ENCODE measurements around the gene DNAJC22.

DNAJC22 gene

GRCh38 chr12:49345825-49346658 lies 646 bp upstream of the DNAJC22 start:
- TF ChIP-seq EZH2 (IDR thresholded peaks at IDR 0.05) = no peak
- TF ChIP-seq FOXP2 (optimal IDR thresholded peaks at IDR 0.05; ENCODE audit: control extremely low read depth, extremely low read length, insufficient read depth) = no peak
- TF ChIP-seq POLR2AphosphoS5 (IDR thresholded peaks at IDR 0.05; ENCODE audit: borderline replicate concordance, low read depth, low read length) = no peak
- Histone ChIP-seq H3K36me3 (ENCODE audit: insufficient read depth, low read length) (no peaks in the 10 kb centered on the region), H3K27ac (no peak overlapping the region), H3K9me3 (ENCODE audit: low read depth, low read length) (no peaks in the 10 kb centered on the region), H3K4me3 (peak overlapping the region; percentile 42; the same call in 1 of the 2 replicates), H3K9ac (ENCODE audit: insufficient read length) (no peak overlapping the region)
- no peak for DNase-seq (ENCODE audit: low read depth, low spot score)

DNA sequence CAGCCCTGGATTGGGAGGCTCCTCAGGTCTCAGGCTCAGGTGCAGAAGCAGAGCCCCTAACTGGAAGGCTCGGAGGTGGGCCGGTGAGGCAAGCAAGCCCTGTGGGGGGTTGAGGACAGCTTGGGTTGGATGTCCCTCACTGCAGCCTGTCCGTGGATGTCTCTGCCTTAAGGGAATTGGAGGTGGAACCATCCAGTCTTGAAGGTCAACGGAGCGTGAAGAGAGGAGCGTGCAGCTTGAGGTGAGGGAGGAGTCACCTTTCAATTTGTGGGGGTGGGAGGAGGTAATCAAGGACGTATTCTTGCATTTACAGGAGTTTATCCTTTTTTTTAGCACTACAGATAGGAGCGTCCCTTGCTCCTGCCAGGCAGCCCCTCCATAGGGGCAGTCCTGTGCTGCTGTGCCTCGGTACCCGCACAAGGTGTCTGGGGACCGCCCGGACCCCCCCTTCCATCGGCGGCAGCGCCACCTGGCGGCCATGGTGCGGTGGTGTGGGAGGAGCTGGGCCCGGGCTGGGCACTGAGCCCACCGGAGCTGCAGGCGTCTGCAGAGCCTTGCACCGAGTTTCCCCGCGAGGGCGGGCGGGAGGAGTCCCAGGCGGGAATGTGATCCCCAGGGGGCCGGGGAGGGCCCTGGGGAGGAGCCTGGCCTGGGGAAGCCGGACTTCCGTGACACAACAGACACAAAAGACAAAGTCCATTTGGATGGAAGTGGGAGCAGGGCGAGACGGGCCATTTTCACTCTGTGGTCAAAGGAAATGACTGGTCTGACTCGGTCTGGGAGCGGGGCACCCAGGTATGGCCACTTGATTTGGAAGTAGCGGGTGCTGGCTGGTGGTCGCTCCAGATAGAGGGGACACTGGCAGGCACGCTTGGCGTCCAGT lies 864 bp downstream of the DNAJC22 start:
- Histone ChIP-seq H3K36me3 (ENCODE audit: insufficient read depth, low read length) (no peaks in the 10 kb centered on the region), H3K27ac (no peak overlapping the region), H3K9ac (ENCODE audit: insufficient read length) (peak overlapping the region; percentile 57), H3K9me3 (ENCODE audit: low read depth, low read length) (no peaks in the 10 kb centered on the region), H3K4me3 (peak overlapping the region; percentile 72)
- no peak for DNase-seq (ENCODE audit: low read depth, low spot score)
- TF ChIP-seq POLR2AphosphoS5 (IDR thresholded peaks at IDR 0.05; ENCODE audit: borderline replicate concordance, low read depth, low read length) (no peak), EZH2 (IDR thresholded peaks at IDR 0.05) (no peak), FOXP2 (optimal IDR thresholded peaks at IDR 0.05; ENCODE audit: control extremely low read depth, extremely low read length, insufficient read depth) (no peak)

DNA sequence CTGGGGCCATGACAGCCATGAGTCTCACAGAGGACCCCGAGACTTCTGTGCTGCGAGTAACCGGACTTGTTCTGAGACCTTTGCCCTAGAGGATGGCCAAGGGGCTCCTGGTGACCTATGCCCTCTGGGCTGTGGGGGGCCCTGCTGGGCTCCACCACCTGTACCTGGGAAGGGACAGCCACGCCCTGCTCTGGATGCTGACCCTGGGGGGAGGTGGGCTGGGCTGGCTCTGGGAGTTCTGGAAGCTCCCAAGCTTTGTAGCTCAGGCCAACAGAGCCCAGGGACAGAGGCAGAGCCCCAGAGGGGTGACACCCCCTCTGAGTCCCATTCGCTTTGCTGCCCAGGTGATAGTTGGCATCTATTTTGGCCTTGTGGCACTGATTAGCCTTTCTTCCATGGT lies 2.1 kb downstream of the DNAJC22 start:
- no peak for DNase-seq (ENCODE audit: low read depth, low spot score)
- TF ChIP-seq POLR2AphosphoS5 (IDR thresholded peaks at IDR 0.05; ENCODE audit: borderline replicate concordance, low read depth, low read length) = no peak
- TF ChIP-seq FOXP2 (optimal IDR thresholded peaks at IDR 0.05; ENCODE audit: control extremely low read depth, extremely low read length, insufficient read depth) = no peak
- TF ChIP-seq EZH2 (IDR thresholded peaks at IDR 0.05) = no peak
- Histone ChIP-seq H3K4me3 (no peak overlapping the region), H3K36me3 (ENCODE audit: insufficient read depth, low read length) (no peaks in the 10 kb centered on the region), H3K9me3 (ENCODE audit: low read depth, low read length) (no peaks in the 10 kb centered on the region), H3K27ac (no peak overlapping the region), H3K9ac (ENCODE audit: insufficient read length) (no peak overlapping the region)

GRCh38 chr12:49349266-49349665 lies 2.6 kb downstream of the DNAJC22 start:
- H3K4me3 ChIP-seq = no peak overlapping the region
- no peaks in the 10 kb centered on the region for H3K9me3 ChIP-seq (ENCODE audit: low read depth, low read length)
- H3K36me3 ChIP-seq (ENCODE audit: insufficient read depth, low read length) = no peaks in the 10 kb centered on the region
- no peak overlapping the region for H3K9ac ChIP-seq (ENCODE audit: insufficient read length)
- no peak for DNase-seq (ENCODE audit: low read depth, low spot score)
- no peak overlapping the region for H3K27ac ChIP-seq
- TF ChIP-seq POLR2AphosphoS5 (IDR thresholded peaks at IDR 0.05; ENCODE audit: borderline replicate concordance, low read depth, low read length) (no peak), EZH2 (IDR thresholded peaks at IDR 0.05) (no peak), FOXP2 (optimal IDR thresholded peaks at IDR 0.05; ENCODE audit: control extremely low read depth, extremely low read length, insufficient read depth) (no peak)

DNA sequence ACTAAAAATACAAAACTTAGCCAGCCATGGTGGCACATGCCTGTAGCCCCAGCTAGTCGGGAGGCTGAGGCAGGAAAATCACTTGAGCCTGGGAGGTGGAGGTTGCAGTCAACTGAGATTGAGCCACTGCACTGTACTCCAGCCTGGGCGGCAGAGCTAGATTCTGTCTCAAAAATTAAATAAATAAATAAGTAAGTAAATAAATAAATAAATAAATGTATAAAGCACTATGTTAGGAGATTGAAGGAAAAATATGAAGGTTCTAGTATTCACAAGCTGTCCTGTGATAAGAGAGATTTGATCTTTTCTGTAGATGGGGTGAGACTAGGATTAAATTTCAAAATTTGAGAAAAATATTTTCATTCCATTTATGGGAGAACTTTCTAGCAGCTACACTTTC lies 5.7 kb downstream of the DNAJC22 start:
- H3K4me3 ChIP-seq = no peak overlapping the region
- no peak for TF ChIP-seq FOXP2 (optimal IDR thresholded peaks at IDR 0.05; ENCODE audit: control extremely low read depth, extremely low read length, insufficient read depth)
- no peak for TF ChIP-seq POLR2AphosphoS5 (IDR thresholded peaks at IDR 0.05; ENCODE audit: borderline replicate concordance, low read depth, low read length)
- TF ChIP-seq EZH2 (IDR thresholded peaks at IDR 0.05) = no peak
- H3K27ac ChIP-seq = no peak overlapping the region
- H3K9me3 ChIP-seq (ENCODE audit: low read depth, low read length) = no peaks in the 10 kb centered on the region
- H3K36me3 ChIP-seq (ENCODE audit: insufficient read depth, low read length) = no peaks in the 10 kb centered on the region
- no peak for DNase-seq (ENCODE audit: low read depth, low spot score)
- no peak overlapping the region for H3K9ac ChIP-seq (ENCODE audit: insufficient read length)

GRCh38 chr12:49355913-49356312 lies 9.2 kb downstream of the DNAJC22 start:
- Histone ChIP-seq H3K36me3 (ENCODE audit: insufficient read depth, low read length) (no peaks in the 10 kb centered on the region), H3K4me3 (no peak overlapping the region), H3K27ac (no peak overlapping the region), H3K9ac (ENCODE audit: insufficient read length) (no peak overlapping the region), H3K9me3 (ENCODE audit: low read depth, low read length) (no peaks in the 10 kb centered on the region)
- TF ChIP-seq FOXP2 (optimal IDR thresholded peaks at IDR 0.05; ENCODE audit: control extremely low read depth, extremely low read length, insufficient read depth) (no peak), POLR2AphosphoS5 (IDR thresholded peaks at IDR 0.05; ENCODE audit: borderline replicate concordance, low read depth, low read length) (no peak), EZH2 (IDR thresholded peaks at IDR 0.05) (no peak)
- DNase-seq (ENCODE audit: low read depth, low spot score) = no peak

DNA sequence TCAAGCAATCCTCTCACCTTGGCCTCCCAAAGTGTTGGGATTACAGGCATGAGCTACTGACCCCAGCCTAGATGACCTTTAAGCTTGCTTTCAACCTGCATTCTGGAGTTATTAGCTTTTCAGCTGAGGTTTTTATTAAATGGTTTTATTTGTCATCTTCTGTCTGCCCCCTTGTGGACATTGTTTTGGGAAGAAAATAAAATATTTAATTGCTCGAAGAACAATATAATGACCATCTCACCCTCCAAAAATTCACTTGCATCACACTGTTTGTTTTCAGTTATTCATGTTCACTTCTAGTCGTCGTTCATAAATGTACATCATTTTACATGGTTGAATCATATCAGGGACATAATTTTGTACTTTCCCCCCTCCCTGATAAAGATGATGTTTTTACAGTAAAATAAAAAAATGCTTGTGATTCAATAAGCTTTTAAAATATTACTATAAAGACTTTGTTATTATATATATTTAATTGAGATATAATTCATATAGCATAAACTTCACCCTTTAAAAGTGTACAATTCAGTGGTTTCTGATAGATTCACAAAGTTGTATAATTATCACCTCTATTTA lies 10.5 kb downstream of the DNAJC22 start:
- Histone ChIP-seq H3K9me3 (ENCODE audit: low read depth, low read length) (no peaks in the 10 kb centered on the region), H3K36me3 (ENCODE audit: insufficient read depth, low read length) (no peaks in the 10 kb centered on the region), H3K4me3 (no peak overlapping the region), H3K27ac (no peak overlapping the region), H3K9ac (ENCODE audit: insufficient read length) (no peak overlapping the region)
- no peak for DNase-seq (ENCODE audit: low read depth, low spot score)
- TF ChIP-seq EZH2 (IDR thresholded peaks at IDR 0.05) (no peak), FOXP2 (optimal IDR thresholded peaks at IDR 0.05; ENCODE audit: control extremely low read depth, extremely low read length, insufficient read depth) (no peak), POLR2AphosphoS5 (IDR thresholded peaks at IDR 0.05; ENCODE audit: borderline replicate concordance, low read depth, low read length) (no peak)

Measured in SK-N-MC (cell line).